GM21381 (cell line): ENCODE measurements around the gene GSG1L2.

Experiments
- ATAC-seq: cut with Tn5 transposase; IDR thresholded peaks from one replicate; pipeline ENCODE4 v1.9.1; 2021; ENCODE audit warnings: mild to moderate bottlenecking, moderate library complexity; ENCODE audit not compliant: unreplicated experiment

Gene GSG1L2

GRCh38 chr17:9825641-9826150, 3.8 kb upstream of the GSG1L2 start, which contains the start of gene GLP2R:
GLP2R (plus strand) TSS chr17:9825924; CDS start chr17:9826064, 140 bp downstream.
- ATAC-seq: no peak

GRCh38 chr17:9824797-9825338, 3.0 kb upstream of the GSG1L2 start:
- ATAC-seq: no peak

- ATAC-seq: no peak
These were observed 2.2 kb upstream of the GSG1L2 start for GRCh38 chr17:9824094-9824493.

- no peak for ATAC-seq
These were observed 1.4 kb downstream of the GSG1L2 start for GRCh38 chr17:9820448-9820847.

GRCh38 chr17:9818760-9819159, 3.1 kb downstream of the GSG1L2 start:
- no peak for ATAC-seq

GRCh38 chr17:9817086-9817485, 4.8 kb downstream of the GSG1L2 start:
- no peak for ATAC-seq

- no peak for ATAC-seq
These were observed 5.4 kb downstream of the GSG1L2 start for GRCh38 chr17:9816472-9816871.

GRCh38 chr17:9814337-9814945, 7.4 kb downstream of the GSG1L2 start:
- ATAC-seq: no peak

- ATAC-seq: no peak
These were observed 8.7 kb downstream of the GSG1L2 start for GRCh38 chr17:9813166-9813565.

- ATAC-seq: no peak
These were observed 10.3 kb downstream of the GSG1L2 start for GRCh38 chr17:9811537-9811936.

GRCh38 chr17:9811086-9811485, 10.8 kb downstream of the GSG1L2 start:
- no peak for ATAC-seq

GRCh38 chr17:9810100-9810949, 11.6 kb downstream of the GSG1L2 start:
- no peak for ATAC-seq

- ATAC-seq: no peak
These were observed 12.5 kb downstream of the GSG1L2 start for GRCh38 chr17:9809409-9809808.

- ATAC-seq: no peak
These were observed 15.2 kb downstream of the GSG1L2 start for GRCh38 chr17:9806699-9807098.

GRCh38 chr17:9805769-9806168, 16.1 kb downstream of the GSG1L2 start:
- ATAC-seq: no peak

GRCh38 chr17:9802697-9803096, 19.2 kb downstream of the GSG1L2 start:
- ATAC-seq: no peak

GRCh38 chr17:9802294-9802693, 19.6 kb downstream of the GSG1L2 start:
- no peak for ATAC-seq

GRCh38 chr17:9801505-9801904, 20.4 kb downstream of the GSG1L2 start:
- ATAC-seq: no peak

GRCh38 chr17:9798724-9799123, 23.2 kb downstream of the GSG1L2 start:
- no peak for ATAC-seq

- no peak for ATAC-seq
These were observed 23.9 kb downstream of the GSG1L2 start for GRCh38 chr17:9798008-9798407.

GRCh38 chr17:9792181-9792840, 29.6 kb downstream of the GSG1L2 start:
- no peak for ATAC-seq
